Astrocyte (in vitro differentiated cells and primary cell): ENCODE results near the gene ATPAF2.

Source experiments
- CTCF ChIP-seq: IDR thresholded peaks from 2 replicates; pipeline ENCODE4 v1.5.1; 2011; ENCODE audit warnings: low read depth, mild to moderate bottlenecking, inconsistent platforms, low read length, moderate library complexity; ENCODE audit not compliant: insufficient read depth
- EZH2 ChIP-seq: IDR thresholded peaks from 2 replicates; pipeline ENCODE4 v1.6.1; 2012; ENCODE audit warnings: mild to moderate bottlenecking, low read length, inconsistent platforms; ENCODE audit not compliant: insufficient read depth

GRCh38 chr17:18035704-18036103, 3.3 kb downstream of the ATPAF2 start:
- TF ChIP-seq CTCF (no peak), EZH2 (no peak)
